ENCODE data around the gene SLC46A1. TPM values are rescaled to one million over a fixed set of nuclear protein-coding genes. Genes with fewer than 3 reads are reported as not detected.
A peak's percentile ranks its signal among the peaks of the same experiment; 100 is the strongest.

SLC46A1 gene
- total RNA-seq, 1 experiment from 2014 or later = 11.3 TPM

DNA sequence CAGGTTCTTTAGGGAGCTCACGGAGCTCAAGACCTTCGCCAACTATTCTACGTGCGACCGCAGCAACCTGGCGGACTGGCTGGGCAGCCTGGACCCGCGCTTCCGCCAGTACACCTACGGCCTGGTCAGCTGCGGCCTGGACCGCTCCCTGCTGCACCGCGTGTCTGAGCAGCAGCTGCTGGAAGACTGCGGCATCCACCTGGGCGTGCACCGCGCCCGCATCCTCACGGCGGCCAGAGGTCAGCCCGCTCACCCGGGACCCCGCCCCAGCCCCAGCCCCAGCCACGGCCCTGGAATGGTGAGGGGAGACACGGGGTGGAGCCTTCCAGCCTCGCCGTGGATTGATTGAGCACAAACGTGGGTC lies 21.0 kb downstream of the SLC46A1 start:
- no peak for DNase-seq (ENCODE audit: extremely low read depth, low read depth)

DNA sequence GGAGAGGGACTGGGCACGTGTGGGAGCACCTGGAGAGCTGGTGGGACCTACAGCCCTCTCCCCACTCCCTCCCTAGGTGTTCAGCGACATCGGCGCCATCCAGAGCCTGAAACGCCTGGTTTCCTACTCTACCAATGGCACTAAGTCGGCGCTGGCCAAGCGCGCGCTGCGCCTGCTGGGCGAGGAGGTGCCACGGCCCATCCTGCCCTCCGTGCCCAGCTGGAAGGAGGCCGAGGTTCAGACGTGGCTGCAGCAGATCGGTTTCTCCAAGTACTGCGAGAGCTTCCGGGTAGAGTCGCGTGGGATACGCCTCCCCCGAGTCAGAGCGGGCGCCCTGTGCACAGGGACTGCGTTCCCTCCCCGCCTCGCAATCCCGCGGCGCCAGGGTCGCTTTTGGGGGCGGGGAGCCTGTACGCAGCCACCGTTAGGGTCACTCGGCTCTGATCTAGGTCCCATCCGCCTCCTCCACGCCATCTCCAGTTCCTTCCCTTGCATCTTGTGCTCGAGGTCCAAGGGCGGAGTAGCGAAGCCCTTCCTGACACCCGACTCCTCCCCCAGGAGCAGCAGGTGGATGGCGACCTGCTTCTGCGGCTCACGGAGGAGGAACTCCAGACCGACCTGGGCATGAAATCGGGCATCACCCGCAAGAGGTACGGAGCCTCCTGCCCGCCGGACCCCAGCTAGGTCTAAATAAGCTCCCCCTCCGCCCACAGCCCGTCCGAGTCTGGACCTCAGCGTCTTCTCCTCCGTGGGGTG lies 21.6 kb downstream of the SLC46A1 start:
- no peak for DNase-seq (ENCODE audit: extremely low read depth, low read depth)

DNA sequence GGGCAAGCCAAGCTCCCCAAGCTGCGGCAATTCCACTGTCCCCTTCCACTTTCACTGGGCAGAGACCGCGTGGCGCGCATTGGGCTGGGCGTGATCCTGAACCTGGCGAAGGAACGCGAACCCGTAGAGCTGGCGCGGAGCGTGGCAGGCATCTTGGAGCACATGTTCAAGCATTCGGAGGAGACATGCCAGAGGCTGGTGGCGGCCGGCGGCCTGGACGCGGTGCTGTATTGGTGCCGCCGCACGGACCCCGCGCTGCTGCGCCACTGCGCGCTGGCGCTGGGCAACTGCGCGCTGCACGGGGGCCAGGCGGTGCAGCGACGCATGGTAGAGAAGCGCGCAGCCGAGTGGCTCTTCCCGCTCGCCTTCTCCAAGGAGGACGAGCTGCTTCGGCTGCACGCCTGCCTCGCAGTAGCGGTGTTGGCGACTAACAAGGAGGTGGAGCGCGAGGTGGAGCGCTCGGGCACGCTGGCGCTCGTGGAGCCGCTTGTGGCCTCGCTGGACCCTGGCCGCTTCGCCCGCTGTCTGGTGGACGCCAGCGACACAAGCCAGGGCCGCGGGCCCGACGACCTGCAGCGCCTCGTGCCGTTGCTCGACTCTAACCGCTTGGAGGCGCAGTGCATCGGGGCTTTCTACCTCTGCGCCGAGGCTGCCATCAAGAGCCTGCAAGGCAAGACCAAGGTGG lies 24.7 kb downstream of the SLC46A1 start:
- DNase-seq (ENCODE audit: extremely low read depth, low read depth) = no peak

DNA sequence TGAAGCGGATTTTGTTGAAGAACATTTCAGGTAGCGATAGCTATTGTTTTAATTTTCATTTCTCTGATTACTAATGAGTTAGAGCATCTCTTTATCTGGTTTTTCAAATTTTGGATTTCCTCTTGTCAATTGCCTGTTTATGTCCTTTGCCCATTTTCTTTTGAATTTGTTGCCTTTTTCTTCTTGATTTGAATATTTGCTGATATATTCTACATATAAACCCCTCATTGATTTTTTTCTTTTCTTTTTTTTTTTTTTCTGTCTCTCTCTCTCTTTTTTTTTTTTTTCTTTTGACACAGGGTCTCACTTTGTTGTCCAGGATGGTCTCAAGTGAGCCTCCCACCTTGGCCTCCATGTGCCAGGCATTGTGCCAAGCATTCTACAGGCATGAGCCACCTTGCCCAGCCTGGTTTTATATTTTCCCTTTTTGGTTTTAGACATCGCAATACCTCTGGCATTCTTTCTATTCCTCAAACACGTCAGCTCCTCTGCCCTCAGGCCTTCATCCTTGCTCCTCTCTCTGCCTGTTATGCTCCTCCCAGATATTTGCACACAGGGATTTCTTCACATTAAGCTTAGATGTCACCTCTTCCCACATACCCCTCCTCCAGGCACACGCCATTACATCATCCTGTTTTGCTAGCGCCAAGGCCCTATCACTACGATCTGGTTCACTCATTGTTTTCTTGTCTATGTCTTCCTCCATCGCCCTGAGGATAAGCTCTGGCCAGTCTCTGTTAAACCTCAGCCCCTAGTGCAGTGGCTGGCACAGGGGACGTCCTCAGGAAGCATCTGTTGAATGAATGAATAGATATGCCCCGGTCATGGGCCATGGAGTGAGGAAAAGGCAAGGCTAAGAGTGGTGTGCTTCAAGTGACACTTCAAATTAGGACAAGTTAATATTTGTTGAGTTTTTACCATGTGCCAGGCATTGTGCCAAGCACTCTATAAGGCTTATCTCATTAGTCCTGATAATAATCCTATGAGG lies 25.9 kb downstream of the SLC46A1 start:
- peak; percentile 40 for DNase-seq (ENCODE audit: extremely low read depth, low read depth)

DNA sequence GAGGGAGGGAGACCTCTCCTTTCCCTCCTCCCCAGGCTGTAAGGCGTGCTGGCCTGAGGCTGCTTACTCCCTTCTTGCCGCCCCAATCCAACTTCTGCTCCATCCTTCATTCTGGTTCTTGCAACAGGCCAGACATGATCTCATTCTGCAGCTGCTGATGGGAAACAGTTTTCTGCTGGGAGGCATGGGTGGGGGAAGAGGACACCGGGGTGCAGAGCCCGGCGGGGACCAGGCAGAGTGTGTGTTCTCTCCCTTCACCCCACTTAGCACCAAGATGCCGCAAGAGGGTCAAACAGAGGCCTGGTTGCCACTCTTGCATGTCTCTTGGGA lies 33.1 kb downstream of the SLC46A1 start:
- no peak for DNase-seq (ENCODE audit: extremely low read depth, low read depth)

DNA sequence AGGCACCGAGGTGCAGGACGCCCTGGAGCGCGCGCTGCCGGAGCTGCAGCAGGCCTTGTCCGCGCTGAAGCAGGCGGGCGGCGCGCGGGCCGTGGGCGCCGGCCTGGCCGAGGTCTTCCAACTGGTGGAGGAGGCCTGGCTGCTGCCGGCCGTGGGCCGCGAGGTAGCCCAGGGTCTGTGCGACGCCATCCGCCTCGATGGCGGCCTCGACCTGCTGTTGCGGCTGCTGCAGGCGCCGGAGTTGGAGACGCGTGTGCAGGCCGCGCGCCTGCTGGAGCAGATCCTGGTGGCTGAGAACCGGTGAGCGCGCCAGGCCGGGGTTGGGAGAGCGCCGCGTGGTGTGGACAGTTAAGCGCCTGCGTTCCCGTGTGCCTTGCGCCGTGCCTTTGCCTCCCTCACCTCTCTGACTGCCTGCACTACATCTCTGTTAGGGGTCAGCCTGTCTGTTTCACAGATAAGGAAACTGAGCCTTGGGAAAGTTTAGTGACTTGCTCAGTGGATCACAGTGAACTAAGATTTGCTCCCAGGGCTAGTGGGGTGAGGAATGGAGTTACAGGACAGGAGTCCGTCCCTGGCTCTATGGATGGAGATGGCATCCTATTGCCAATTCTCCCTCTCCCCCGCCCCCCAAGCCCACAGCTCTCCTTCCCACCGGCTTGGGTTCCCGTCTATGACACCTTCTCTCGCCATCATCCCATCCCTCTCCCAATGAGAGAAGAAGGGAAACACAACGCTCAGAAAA lies 33.6 kb downstream of the SLC46A1 start:
- no peak for DNase-seq (ENCODE audit: extremely low read depth, low read depth)

DNA sequence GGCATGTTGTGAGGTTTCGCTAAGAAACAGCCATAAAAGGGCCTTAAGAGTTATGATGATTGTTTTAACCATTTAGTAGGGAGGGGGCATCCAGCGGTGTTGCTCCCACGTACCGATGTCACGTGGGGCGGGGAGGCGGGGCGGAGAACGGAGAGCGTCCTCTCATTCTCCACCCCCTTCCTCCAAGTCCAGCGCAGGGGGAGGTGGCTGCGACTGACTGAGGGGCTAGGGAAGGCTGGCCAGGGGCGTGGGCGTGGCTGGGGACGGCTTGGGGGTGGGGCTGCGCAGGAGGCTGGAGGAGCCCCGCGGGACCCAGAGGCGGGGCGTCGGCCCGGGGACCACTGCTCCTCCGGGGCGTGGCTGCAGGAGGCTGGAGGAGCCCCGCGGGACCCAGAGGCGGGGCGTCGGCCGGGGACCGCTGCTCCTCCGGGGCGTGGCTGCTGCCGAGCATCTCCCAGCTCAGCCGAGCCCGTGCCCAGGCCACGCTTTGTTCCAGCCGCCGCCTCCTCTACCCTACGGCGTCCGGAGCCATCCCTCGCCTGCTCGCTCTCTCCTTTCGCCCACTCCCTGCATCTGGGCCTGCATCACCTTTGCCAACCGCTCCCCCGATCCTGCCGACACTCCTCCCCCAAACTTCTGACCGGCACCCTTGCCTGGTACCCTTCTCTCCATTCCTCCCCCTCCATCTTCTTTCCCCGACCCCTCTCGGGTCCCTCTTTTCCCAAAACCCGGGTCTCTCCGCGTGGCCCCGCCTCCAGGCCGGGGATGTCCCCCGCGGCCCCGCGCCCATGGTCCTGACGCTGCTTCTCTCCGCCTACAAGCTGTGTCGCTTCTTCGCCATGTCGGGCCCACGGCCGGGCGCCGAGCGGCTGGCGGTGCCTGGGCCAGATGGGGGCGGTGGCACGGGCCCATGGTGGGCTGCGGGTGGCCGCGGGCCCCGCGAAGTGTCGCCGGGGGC lies 34.5 kb downstream of the SLC46A1 start, which contains the start of gene SARM1:
SARM1 (plus strand) TSS at position 450 of the 958 bp plus-strand sequence; CDS start at position 789, 339 bp downstream.
- DNase-seq (ENCODE audit: extremely low read depth, low read depth) = peak; percentile 79

DNA sequence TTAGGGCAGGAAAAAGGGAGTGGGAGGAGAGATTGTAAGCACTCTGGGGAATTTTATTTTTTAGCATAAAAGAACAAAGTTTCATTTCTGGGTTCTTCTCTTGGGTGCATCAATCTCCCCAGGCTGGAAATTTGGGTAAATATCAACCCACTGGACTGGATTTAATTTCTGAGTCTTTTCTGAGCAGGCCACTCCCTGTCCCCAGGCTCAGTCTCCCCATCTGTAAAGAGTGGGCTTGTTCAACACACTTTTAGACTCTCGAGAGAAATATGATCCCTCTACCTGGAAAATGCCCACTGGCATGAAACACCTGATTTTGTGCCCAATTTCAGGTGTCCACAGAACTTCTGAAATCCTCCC lies 35.3 kb downstream of the SLC46A1 start:
- DNase-seq (ENCODE audit: extremely low read depth, low read depth) = no peak

DNA sequence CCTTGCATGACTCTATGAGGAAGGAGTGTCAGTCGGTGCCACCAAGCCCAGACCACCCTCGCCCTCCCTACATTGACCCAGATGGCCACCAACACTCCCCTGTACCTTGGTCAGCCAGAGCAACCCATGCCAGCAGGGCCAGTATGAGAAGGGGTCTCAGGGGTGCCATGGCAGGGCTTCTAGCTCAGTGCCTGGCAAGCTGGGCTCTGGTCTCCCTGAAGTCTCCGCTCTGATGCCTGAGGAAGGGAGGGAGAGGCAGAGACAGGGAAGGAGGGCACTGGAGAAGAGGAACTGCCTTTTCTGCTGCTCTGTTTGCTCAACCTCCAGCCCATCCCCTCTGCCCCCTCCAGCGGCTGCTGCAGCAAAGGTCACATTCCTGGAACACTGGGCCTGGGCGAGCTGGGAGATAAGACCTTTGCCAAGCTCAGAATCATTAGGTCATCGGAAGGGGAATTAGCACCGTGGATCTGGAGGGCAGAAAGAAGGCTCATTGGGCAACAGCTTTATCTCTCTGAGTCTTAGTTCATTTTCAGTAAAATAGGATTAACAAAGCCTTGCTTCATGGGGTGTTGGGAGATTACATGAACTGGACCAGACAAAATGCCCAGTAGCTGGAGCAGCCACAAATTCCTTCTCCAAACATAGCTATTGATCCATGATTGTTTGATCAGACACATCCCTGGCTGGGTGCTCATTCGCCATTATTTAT lies 35.8 kb downstream of the SLC46A1 start, which contains the start of gene VTN:
VTN (minus strand) TSS at position 273 of the 709 bp plus-strand sequence; CDS start at position 169, 104 bp downstream.
- DNase-seq (ENCODE audit: extremely low read depth, low read depth) = peak; percentile 51

DNA sequence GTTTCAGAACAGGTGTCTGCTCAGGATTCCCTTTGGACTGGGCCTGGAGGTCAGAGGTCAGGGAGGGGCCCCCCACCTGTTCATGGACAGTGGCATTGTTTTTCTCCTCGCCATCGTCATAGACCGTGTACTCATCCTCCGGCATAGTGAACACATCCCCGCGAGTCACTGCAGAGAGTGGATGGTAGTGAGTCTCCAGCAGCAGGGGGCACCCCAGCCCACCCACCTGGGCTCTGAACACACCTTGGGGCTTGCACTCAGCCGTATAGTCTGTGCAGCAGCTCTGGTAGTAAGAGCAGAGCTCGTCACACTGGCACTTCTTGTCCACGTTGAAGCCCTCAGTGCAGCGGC lies 36.4 kb downstream of the SLC46A1 start:
- DNase-seq (ENCODE audit: extremely low read depth, low read depth) = no peak

DNA sequence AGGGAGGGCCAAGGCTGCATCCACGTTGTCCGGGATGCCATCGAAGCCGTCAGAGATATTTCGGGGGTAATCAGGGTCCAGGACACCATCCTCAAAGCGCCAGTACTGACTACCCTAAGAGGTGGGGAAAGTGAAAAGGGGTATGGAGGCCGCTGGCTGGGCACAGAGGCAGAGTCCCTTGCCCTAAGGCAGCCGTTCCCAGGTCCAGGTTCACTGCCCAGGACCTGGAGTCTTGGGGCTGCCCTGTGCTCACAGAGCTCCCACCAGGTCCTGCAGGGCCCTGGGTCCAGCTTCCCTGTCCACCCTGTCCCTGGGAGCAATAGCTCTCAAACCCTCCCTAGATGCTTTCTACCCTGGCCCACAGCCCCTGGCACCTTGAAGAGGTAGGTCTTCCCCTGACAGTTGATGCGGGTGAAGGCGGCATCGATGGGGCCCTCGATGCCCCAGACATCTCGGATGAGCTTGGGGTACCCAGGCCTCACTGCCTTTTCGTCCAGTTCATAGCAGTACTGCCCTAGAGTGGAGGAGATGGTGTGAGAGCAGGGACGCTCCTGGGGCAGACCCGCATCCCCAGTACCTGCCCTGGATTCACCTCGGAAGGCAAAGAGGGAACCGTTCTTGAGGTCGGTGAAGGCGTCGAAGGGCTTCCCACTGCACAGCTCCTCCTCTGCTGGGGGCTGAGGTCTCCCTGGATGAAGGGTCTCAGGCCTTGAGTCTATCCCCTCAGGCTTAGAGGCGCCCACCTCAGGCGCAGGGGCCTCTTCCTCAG lies 36.9 kb downstream of the SLC46A1 start:
- DNase-seq (ENCODE audit: extremely low read depth, low read depth) = no peak

DNA sequence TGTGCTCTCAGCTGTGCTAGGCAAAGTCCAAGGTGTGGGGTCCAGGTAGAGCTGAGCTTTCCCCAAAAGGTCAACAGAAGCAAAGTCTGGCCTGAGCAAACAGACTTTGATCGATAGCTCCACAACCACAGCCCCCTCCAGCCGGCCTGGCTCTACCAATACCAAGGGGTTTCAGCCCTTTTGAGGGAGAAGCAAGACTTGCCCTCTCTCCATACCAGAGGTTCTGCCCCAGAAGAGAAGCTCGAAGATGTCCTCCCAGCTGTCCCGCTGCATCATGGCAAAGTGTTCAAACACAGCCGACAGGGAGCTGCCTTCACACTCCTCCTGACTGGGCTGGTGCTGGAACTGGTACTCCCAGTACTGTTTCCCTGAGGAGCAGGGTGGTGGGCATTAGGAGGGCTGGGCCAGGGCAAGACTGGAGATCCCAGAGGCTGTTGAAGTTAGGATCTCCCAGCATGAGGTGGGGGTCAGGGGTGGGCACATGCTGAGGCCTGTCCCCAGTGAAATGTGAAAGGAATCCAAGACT lies 37.6 kb downstream of the SLC46A1 start:
- DNase-seq (ENCODE audit: extremely low read depth, low read depth) = no peak

DNA sequence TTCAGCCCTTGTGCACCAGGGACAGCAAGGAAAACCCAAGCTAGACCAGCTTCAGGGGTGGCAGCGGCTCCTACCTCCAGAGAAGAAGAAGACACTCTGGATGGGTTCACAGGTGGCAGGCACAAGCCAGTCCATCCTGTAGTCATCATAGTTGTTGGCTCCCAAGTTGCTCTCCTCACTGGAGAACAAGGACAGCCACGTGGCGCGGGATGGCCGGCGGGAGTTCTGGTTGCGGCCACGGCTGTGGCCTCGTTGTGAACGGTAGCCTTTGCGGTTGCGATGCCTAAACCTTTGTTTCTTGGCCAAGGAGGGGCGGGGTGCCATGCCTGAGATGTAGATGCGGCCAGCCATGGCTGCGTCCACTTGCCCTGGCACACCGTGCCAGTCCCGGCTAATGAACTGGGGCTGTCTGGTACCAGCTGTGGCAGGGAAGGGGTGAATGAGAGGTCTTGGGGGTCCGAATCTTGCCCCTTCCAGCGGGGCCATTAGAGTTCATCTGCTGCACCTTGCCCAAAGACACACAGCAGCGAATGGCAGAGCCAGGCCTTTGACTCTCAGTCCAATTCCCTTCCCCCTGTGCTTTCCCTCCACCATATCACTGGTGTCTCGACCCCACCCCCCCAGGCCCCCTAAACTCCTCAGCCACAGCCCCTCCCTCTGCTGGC lies 38.2 kb downstream of the SLC46A1 start:
- no peak for DNase-seq (ENCODE audit: extremely low read depth, low read depth)

DNA sequence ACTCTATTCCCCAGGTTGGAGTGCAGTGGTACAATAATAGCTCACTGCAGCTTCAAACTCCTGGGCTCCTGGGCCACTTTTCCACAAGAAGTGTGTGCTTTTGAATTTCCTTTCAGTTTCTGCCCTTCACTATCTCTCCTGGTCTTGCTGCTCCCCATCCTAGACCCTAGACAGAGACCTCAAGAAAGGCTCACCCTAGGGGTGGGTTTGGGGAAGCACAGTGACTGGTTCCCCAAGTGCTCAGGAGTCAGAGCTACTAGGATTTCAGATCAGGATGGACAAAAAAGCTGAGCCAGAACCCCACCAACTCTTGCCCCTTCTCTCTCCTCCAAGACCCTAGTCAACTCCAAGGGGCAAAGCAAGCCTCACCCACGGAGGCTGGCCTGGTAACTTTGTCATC lies 39.4 kb downstream of the SLC46A1 start:
- DNase-seq (ENCODE audit: extremely low read depth, low read depth) = no peak

DNA sequence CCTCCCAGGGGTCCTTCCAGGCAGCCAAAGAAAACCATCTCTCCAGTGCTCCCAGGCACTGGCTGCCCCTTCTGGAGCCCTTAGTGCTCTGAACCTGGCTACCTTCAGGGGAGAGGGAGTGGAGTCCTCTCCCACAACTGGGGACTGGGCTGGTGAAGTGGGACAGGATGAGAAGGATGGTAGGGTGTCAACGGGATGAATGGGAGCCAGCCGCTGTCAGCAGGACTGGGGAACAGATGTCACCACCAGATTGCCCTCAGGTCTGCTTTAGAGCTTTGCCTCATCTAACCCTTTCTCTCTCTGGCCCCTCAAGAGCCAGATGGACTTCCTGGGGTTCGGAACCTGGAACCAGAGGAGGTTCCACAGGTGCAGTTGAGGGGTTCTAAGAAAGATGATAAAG lies 40.5 kb downstream of the SLC46A1 start:
- DNase-seq (ENCODE audit: extremely low read depth, low read depth) = no peak

DNA sequence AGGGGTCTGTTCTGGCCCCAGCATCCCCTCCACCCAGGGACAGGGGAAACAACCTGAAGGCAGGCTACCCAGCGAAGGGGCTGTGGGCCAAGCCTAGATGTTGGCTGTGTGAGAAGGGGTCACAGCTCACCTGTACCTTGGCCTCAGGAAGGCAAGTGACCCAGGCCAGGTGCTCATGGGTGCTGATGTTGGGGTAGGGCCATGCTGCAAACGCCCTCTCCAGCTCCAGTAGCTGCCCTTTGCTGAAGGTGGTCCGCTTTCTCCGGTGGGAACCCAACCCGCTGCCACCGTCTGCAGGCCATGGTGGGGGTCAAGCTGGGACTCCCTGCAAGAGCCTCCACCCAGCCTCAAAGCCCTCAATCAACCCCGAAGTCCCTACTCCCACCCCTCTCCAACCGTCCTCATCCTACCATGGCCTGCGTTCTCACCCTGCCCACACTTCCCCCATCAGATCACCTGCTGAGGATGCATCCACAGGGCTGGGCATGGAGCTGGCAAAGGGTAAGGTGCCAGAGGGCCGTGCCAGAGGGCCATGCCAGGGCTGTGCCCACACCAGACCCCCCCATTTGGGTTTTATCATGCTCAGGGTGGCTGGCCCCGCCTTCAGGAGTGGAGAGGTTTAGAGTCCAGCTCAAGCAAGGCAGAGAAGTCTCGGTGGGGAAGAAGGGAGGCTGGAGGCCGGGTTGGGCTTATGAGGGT lies 41.2 kb downstream of the SLC46A1 start, which contains the start of gene SEBOX:
SEBOX (minus strand) TSS at position 535 of the 699 bp plus-strand sequence; CDS start at position 487, 48 bp downstream.
- DNase-seq (ENCODE audit: extremely low read depth, low read depth) = no peak
